COLO668 (cell line): ENCODE results near the gene MUC2.

Experiments used
- DNase-seq: peaks from one replicate; lab custom pipeline; 2025; ENCODE audit not compliant: unreplicated experiment; lab: John Stamatoyannopoulos, UW

MUC2 gene

DNA sequence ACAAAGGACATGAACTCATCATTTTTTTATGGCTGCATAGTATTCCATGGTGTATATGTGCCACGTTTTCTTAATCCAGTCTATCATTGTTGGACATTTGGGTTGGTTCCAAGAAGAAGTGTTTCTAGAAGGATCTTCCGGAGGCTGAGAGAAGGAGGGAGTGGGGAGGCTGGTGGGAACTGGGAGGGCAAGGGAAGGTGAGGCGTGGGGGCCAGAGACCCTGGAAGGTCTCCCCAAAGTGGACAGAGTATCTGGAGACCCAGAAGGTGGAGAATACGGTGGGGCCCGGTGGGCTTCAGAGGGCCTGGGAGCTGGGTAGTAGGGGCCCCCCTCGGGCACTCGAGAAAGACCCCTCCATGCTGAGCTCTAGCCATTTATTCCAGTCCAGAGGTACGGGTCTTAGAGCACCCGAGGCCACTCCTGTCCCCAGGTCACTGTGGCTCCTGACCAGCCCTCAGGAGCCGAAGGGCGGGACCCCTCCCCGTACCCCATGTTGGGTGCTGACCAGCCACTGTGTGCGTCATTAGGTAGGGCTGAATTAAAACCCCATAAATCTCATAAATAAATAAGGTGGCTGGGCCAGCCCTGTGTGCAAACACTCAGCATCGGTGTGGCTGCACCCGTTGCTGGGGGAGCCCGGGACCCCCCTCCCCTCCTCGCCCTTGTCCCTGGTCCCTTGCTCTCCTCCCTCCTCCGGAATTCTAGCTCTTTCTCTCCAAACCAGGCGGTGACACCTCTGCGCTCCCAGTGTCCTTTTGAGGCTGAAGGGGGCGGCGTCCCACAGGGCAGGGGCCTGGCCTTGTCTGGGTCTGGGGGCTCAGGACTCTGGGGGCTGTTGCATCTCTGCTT lies 44.3 kb downstream of the MUC2 start:
- no peak for DNase-seq

DNA sequence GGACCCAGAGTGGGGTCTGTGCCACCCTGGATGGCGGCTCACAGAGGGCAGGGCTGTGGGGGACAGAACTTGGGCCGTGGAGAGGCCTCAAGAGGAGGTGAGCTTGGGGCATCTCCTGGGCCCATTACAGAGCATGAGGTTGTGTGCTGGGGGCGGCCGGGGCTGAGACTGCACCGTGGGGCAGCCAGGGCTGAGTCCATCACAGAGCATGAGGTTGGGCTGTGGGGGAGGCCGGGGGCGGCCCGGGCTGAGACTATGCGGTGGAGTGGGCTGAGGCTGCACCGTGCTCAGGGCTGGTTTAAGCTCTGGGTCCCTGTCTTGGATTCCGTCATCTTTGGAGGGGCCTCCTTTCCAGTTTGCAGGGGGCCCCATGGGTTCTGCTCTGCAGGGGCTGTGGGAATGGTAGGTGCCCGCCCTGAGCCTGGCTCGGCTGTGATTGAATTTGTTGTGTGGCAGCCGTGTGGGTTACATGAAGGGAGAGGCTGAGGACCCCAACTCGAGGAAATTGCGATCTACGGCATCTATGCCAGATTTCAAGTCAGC lies 45.0 kb downstream of the MUC2 start:
- no peak for DNase-seq

DNA sequence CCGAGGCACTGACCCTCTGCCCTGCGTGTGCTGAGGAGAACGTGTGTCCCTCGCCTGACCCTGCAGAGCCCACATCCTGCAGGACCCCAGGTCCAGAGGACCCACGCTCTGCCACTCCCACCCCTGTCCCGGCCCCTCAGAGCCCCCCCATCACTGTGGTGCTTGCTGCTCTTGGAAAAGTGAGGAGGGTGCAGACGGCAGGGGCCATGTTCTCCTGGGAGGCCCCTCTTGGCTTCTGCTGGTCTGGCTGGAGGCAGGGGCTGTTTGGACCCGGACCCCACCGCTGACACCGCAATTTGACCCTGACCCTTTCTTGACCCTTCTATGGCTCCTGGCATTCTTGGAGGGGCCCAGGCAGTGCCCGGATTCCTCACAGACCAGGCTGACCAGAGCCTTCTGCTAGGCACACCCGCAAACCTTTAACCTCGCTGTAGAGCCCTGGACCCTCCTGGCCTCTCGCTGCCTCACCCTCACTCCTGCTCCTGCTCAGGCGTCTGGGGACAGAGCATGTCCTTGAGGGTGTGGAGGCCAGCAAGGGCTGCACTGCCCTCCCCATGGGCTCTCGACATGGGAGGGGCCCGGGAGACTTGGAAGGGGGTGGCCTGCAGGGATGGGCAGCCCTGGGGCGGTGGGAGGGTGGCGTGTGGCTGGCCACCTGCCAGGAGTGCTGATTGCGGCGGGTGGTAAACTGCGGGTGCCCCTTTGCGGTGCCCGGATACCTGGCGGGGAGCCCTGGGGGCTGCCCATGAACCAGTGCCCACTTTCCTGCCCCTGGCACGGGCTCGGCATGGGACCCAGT lies 46.1 kb downstream of the MUC2 start:
- DNase-seq = no peak

DNA sequence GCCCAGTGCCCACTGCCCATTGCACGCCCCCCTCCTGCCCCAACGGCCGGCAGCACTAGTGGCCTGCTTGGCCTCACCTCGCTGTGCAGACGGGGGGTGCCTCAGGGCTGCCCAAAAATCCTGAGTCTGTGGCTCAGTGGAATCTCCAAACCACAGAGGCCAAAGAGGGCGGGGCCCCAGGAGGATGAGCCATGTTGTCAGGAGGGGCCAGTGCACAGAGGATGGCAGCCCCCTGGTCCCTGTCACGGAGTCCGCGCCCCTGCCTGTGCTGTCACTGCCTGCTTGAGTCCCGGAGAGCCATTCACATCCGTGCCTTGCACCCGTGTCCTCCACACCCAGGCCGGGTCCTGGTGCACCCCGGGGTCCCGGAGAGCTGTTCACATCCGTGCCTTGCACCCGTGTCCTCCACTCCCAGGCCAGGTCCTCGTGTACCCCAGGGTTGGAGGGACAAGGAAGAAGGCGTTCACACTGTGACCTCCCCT lies 46.7 kb downstream of the MUC2 start:
- no peak for DNase-seq

DNA sequence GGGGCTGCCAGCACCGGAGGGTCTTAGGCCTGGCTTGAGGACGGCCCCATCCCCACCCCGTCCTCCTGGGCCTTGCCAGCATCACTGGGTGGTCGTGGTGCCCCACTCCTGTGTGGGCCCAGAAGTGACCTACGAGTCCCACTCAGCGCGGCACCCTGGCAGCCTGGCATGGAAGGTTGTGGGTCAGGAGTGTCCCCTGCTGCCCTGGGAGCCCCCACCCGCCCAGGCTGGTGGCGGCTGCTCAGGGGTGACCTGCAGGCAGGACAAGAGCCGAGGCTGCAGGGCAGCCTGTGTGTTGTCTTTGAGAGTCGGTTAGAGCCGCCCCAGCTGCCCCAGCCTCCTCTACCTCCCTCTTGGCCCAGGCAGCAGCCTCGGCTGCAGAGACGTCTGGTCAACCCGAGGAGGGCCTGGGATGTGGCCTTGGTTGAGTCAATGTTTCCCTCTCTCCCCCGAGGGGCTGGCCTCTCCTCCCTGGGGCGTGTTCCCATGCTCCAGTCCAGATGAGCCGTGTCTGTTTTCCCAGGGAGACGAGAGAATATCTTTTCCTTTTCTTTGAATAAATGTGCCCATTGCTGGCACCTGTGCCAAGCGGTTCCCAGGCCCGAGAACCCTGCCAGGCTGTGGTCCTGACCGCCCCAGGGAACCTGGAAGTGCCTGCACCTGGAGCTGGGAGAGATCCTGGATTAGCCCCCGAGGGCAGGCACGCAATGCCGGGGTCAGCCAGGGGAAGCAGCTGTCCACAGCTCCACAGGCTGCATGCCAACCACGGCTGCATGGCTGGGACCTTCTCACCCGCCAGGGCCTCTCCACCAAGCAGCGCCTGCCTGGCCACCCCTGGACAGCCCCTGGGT lies 47.4 kb downstream of the MUC2 start:
- no peak for DNase-seq

DNA sequence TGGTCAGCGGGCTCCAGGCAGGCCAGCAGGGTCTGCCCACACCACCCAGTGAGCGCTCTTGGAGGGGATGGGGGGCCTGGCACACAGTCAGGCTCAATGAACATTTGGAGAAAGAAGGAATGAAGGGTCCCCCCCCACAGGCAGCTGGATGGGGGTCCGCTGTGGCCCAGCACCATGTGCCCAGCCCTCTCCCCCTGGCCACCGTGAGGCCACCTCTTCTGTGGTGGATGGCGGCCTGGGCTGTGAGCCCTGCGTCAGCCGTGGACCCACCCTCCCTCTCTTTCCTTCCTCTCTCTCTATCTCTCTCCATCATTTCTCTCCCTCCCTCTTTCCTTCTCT lies 48.0 kb downstream of the MUC2 start:
- DNase-seq = no peak

DNA sequence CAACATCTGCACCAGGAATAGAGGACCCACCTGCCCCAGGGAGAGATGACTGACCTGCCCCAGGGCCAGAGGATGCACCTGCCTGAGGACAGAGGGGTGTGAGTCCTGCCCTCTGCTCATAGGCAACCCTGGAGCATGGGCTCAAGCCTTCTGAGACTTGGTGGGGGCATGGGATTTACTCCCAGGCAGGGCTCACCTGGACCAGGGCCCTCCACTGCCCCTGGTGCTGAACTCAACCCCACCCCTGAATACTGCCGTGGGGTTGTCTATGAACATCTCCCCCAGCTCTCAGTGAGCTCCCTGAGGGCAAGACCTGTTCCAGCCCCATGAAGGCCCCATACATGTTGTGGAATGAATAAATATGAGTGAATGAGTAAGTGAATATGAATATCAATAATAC lies 49.3 kb downstream of the MUC2 start:
- no peak for DNase-seq
